Measurements from ENCODE around the gene FMO4.

DNA sequence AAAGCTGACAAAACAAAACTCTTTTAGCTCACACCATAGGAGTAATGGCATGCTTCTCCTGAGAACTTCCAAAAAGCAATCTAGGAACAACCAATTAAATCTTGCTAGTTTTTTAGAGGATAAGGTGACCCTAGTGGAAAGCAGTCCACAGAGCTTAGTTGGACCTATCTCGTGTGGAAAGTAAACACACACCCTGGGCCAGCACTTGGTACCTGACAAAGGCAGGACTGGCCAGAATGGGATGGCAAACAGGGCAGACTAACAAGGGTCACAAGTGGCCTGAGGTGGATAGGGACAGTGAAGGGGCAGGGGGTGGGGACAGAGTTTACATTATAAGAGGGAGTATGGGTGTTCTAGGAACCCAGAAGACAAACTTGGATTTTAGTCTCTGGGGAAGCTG, 22.0 kb downstream of the FMO4 start:
- TF ChIP-seq BRCA1 (CRISPR knock-in tag; IDR thresholded peaks at IDR 0.05) (no peak), SP1 (IDR thresholded peaks at IDR 0.05) (no peak), SP1 (CRISPR knock-in tag; IDR thresholded peaks at IDR 0.05) (no peak), ZNF782 (CRISPR knock-in tag; IDR thresholded peaks at IDR 0.05; ENCODE audit: borderline replicate concordance) (no peak), EP300 (IDR thresholded peaks at IDR 0.05; ENCODE audit: low read depth in 2 of 2, low read length in 2 of 2) (no peak), EP300 (CRISPR knock-in tag; IDR thresholded peaks at IDR 0.05; ENCODE audit: borderline replicate concordance) (no peak), ZNF263 (CRISPR knock-in tag; IDR thresholded peaks at IDR 0.05) (no peak), POLR2A (IDR thresholded peaks at IDR 0.05; ENCODE audit: insufficient read depth in 1 of 2, low read depth in 2 of 2, low read length in 2 of 2) (no peak), FOXK1 (CRISPR knock-in tag; IDR thresholded peaks at IDR 0.05; ENCODE audit: borderline replicate concordance, low read depth) (no peak), HNRNPLL (IDR thresholded peaks at IDR 0.05; ENCODE audit: low read depth, low read length, poor library complexity, severe bottlenecking) (no peak), GTF3A (CRISPR knock-in tag; conservative IDR thresholded peaks at IDR 0.05) (no peak), RAD21 (CRISPR knock-in tag; IDR thresholded peaks at IDR 0.05) (no peak), POLR2AphosphoS2 (IDR thresholded peaks at IDR 0.05; ENCODE audit: low read depth, low read length) (no peak)
- TF ChIP-seq, protein P1, sequence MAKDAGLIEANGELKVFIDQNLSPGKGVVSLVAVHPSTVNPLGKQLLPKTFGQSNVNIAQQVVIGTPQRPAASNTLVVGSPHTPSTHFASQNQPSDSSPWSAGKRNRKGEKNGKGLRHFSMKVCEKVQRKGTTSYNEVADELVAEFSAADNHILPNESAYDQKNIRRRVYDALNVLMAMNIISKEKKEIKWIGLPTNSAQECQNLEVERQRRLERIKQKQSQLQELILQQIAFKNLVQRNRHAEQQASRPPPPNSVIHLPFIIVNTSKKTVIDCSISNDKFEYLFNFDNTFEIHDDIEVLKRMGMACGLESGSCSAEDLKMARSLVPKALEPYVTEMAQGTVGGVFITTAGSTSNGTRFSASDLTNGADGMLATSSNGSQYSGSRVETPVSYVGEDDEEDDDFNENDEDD (CRISPR knock-in tag; IDR thresholded peaks at IDR 0.05; ENCODE audit: borderline replicate concordance) = no peak
- TF ChIP-seq, protein P2, sequence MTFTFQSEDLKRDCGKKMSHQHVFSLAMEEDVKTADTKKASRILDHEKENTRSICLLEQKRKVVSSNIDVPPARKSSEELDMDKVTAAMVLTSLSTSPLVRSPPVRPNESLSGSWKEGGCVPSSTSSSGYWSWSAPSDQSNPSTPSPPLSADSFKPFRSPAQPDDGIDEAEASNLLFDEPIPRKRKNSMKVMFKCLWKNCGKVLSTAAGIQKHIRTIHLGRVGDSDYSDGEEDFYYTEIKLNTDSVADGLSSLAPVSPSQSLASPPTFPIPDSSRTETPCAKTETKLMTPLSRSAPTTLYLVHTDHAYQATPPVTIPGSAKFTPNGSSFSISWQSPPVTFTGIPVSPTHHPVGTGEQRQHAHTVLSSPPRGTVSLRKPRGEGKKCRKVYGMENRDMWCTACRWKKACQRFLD (CRISPR knock-in tag; IDR thresholded peaks at IDR 0.05; ENCODE audit: borderline replicate concordance) = no peak

Measured in HepG2 (cell line).